Activated naive CD4-positive, alpha-beta T cell treated with anti-CD3 and anti-CD28 coated beads for 36 hours (primary cell): ENCODE data around the gene POLA2. TPM values are rescaled to one million over a fixed set of nuclear protein-coding genes. Genes with fewer than 3 reads are reported as not detected.

ENCODE experiments used
- CTCF ChIA-PET: fragments of 350-600 bp; sonication (Branson Sonifier 250); formaldehyde crosslinking; loops from one replicate; lab custom pipeline; 2021; ENCODE audit warnings: antibody characterized with exemption; lab: Charles Lee
- DNase-seq: peaks from one replicate; pipeline ENCODE4 v3.0.0-alpha.2; 2020
- H3K27ac Mint-ChIP-seq: one replicate; pipeline ENCODE4 v1.8.0; 2021; ENCODE audit warnings: mild to moderate bottlenecking, mixed read lengths
- H3K27me3 Mint-ChIP-seq: one replicate; pipeline ENCODE4 v1.8.0; 2021; ENCODE audit warnings: low read depth, mixed read lengths
- H3K36me3 Mint-ChIP-seq: one replicate; pipeline ENCODE4 v1.8.0; 2021; ENCODE audit warnings: low read depth, mixed read lengths
- H3K4me1 Mint-ChIP-seq: one replicate; pipeline ENCODE4 v1.8.0; 2021; ENCODE audit warnings: low read depth, mixed read lengths
- H3K4me3 Mint-ChIP-seq: one replicate; pipeline ENCODE4 v1.8.0; 2021; ENCODE audit warnings: mild to moderate bottlenecking, moderate library complexity, mixed read lengths
- H3K9me3 Mint-ChIP-seq: one replicate; pipeline ENCODE4 v1.8.0; 2021; ENCODE audit warnings: mixed read lengths
- intact Hi-C: fragments of 100-400 bp; cut with micrococcal nuclease; formaldehyde crosslinking; loops from one replicate; pipeline ENCODE4 v1.15.1; 2023
- total RNA-seq, 2 experiments: library from RNA; stranded (reverse); gene quantifications; one replicate each; pipeline ENCODE4 v1.2.3, GENCODE V29; 2021

The POLA2 gene
- total RNA-seq, 2 experiments from 2014 or later, result 65.1 to 67.0 TPM

DNA sequence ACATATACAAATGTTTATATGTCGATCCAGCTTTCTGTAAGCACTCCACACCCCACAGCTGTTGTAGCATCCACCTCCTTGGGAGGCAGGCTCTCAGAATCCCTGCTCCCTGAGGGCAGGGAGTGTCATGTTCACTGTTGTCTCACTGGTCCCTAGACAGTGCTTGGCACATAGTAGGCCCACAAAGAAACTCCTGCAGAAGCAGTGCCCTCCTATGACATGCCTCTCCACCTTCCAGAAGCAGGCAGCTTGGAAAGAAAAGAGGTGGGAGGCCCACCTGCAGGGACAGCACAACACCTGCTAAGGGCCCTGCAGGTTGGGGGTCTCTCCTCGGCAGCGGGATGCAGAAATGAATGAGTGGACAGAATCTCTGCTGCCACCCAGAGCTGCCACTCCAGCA is 41.8 kb downstream of the POLA2 start:
- H3K36me3 Mint-ChIP-seq, result peaks cover 13% of the 10 kb centered on the region
- intact Hi-C loops, result no loop called here
- H3K27me3 Mint-ChIP-seq, result no peaks in the 10 kb centered on the region
- CTCF ChIA-PET, result no interaction called here
- H3K27ac Mint-ChIP-seq, result no peak overlapping the region
- no peaks in the 10 kb centered on the region for H3K4me1 Mint-ChIP-seq
- H3K4me3 Mint-ChIP-seq, result no peak overlapping the region
- DNase-seq, result no peak
- no peaks in the 10 kb centered on the region for H3K9me3 Mint-ChIP-seq

DNA sequence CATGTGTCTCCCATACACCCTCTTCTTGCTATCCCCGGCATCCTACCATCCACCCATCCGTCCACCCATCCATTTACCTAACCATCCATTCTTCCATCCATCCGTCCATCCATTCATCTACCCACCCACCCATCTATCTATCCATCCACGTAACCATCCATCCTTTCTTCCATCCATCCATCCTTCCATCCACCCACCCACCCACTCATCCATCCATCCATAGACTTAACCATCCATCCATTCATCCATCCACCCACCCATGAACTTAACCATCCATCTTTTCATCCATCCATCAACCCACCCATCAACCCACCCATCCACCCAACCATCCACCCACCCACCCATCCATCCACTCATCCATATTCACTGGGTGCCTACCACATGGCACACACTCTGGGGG is 42.3 kb downstream of the POLA2 start:
- Mint-ChIP-seq H3K4me3 (no peak overlapping the region), H3K4me1 (no peaks in the 10 kb centered on the region), H3K36me3 (peaks cover 13% of the 10 kb centered on the region), H3K9me3 (no peaks in the 10 kb centered on the region), H3K27me3 (no peaks in the 10 kb centered on the region), H3K27ac (no peak overlapping the region)
- CTCF ChIA-PET, result no interaction called here
- no peak for DNase-seq
- intact Hi-C loops, result no loop called here

DNA sequence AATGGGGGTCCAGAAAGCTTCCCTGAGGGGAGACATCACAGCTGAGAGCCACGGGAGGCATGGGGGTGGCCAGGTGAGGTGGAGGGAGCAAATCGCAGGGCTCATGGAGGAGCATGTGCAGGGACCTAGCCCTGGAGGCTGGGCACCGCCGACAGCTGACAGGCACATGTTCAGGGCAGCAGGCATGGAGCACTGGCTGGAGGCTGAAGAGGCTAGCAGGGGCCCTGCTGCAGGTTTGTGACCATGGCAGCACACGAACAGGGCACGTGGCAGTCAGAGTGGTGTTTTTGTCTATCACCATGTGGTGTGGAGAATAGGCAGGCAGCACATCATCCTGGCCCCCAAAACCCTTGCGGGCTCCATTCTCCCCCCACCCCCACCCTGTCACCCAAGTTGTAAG is 42.9 kb downstream of the POLA2 start:
- H3K27ac Mint-ChIP-seq, result no peak overlapping the region
- CTCF ChIA-PET, result interaction anchor here (0.6 to 1.0 kb wide), 2 partner anchors 11 to 26 kb away, joined by 4 read pairs; no protein-coding TSS in a partner anchor
- H3K4me1 Mint-ChIP-seq, result no peaks in the 10 kb centered on the region
- no peak for DNase-seq
- intact Hi-C loops, result no loop called here
- no peak overlapping the region for H3K4me3 Mint-ChIP-seq
- H3K36me3 Mint-ChIP-seq, result peaks cover 13% of the 10 kb centered on the region
- no peaks in the 10 kb centered on the region for H3K9me3 Mint-ChIP-seq
- no peaks in the 10 kb centered on the region for H3K27me3 Mint-ChIP-seq

DNA sequence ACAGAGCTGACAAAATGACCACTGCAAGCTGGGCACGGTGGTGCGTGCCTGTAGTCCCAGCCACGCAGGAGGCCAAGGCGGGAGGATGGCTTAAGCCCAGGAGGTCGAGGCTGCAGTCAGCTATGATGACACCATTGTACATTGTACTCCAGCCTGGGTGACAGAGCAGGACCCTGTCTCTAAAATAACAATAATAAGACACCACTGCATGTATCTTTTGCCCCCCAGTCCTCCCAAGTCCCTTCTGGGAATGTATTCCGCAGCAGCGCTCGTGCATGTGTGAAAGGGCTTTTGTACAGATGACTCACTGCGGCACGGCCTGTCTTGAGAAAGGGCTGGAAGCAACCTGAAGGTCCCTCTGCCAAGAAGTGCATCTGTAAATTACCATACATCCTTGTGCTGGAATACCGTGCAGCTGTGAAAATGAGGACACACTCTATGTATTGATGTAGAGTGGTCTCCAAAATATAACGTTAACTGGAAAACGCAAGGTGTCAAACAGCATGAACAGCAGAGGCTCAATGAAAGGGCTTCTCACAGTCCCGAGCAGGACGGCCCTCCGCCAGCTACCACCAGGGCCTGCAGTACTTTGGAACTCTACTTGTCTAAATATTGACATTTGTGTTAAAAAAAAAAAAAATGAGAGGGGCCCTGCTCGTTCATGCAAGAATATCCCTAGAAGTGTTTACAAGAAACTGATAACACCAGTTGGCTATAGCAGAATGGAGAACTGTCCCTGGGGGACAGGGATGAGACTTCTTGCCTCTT is 43.9 kb downstream of the POLA2 start:
- no peak for DNase-seq
- no peak overlapping the region for H3K4me3 Mint-ChIP-seq
- no peak overlapping the region for H3K27ac Mint-ChIP-seq
- intact Hi-C loops, result no loop called here
- H3K36me3 Mint-ChIP-seq, result peaks cover 13% of the 10 kb centered on the region
- CTCF ChIA-PET, result interaction anchor here (0.6 to 1.0 kb wide), 3 partner anchors 10 to 58 kb away, joined by 4 to 6 read pairs (median 4); no protein-coding TSS in a partner anchor
- no peaks in the 10 kb centered on the region for H3K4me1 Mint-ChIP-seq
- H3K27me3 Mint-ChIP-seq, result no peaks in the 10 kb centered on the region
- H3K9me3 Mint-ChIP-seq, result no peaks in the 10 kb centered on the region

DNA sequence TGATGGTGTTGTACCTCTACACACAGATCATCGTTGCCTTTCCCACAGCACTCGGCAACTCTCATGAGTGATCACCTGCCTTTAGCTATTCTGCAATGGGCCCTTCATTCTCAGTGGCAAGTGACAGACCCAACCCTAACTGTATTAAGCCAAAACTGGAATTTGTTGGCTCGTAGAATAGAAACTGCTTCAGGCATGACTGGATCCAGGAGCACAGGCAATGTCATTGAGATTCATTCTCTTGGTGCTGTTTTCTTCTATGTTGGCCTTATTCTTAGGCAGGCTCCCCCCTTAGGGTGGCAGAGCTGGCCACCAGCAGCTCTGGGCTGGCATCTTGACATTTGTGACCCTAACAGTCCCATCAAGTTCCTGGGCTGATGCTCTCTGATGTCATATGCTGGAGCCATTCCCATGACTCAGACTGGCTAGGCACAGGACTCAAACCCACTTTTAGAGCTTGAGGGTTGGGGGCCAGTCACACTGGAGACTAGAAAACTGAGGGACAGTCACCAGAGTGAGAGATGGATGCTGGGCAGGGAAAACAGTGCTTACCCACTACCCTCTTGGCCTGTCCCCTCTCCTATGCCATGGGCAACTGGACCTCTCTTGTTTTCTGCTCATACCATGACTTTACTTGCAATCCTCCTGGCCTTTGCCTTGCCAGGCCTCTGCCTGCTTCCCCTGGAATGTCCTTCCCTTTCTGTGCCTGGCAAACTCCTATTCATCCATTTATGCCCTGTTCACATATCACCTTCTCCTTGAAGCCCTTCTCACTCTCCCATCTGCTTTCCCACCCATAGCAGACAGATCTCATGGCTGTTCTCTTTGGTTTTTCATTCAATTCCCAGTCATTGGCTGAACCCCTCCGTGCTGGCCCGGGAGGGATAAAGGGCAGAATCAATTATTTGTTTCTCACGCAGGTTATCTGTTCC is 45.8 kb downstream of the POLA2 start:
- intact Hi-C loops, result no loop called here
- Mint-ChIP-seq H3K27ac (no peak overlapping the region), H3K36me3 (peaks cover 10% of the 10 kb centered on the region), H3K4me3 (no peak overlapping the region), H3K27me3 (no peaks in the 10 kb centered on the region), H3K4me1 (no peaks in the 10 kb centered on the region), H3K9me3 (no peaks in the 10 kb centered on the region)
- CTCF ChIA-PET, result interaction anchor here (0.6 to 1.4 kb wide), 3 partner anchors 8 to 82 kb away, joined by 3 to 4 read pairs (median 3); no protein-coding TSS in a partner anchor
- no peak for DNase-seq

DNA sequence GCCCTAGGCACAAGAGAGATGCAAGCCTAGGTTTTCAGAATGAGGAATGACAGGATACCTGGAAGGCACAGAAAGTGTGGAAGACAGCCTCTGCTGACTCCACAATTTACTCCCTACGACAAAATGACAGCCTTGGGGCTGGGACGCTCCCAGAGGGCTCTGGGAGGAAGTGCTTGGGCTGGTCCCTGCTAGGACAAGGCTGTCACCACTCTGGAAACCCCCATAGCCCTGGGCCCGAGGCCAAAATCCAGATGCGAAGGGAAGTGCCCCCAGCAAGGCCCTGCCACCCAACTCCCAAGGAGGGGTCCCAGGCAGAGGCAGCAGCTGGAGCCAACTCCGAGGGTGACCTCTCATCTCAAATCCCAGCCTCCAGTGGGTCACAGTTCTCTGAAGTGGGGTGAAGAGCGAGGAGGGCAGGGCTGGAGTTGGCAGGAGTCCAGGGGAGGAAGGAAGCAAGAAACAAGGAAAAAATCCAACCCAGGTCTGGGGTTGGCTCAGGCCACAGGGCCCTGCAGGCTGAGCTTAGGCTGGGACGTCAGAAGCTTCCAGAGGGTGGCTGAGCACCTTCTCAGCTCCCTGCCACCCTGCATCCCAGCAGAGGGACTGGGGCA is 46.6 kb downstream of the POLA2 start:
- Mint-ChIP-seq H3K27ac (no peak overlapping the region), H3K4me3 (no peak overlapping the region)

DNA sequence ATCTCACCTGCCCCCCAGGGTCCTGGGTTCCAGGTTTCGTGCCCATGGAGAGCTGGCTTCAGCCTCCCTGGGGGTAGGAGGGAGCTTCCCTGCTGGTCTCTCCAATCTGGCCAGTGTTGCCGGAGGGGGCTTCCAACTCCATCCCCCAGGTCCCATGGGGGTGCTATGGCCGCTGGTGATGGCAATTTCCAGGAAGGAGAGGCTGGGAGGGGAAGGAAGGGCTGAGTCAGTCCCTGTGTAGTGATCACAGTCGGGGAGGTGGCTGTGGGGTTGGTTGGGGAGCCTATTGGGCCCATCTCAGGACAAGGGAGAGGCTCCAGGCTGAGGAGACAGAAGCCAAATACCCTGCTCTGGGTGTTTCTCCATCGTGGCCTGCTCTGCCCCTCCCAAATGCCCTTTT is 47.2 kb downstream of the POLA2 start:
- Mint-ChIP-seq H3K36me3 (peaks cover 6% of the 10 kb centered on the region), H3K27ac (no peak overlapping the region), H3K9me3 (no peaks in the 10 kb centered on the region), H3K27me3 (peaks cover 2% of the 10 kb centered on the region), H3K4me1 (no peaks in the 10 kb centered on the region), H3K4me3 (no peak overlapping the region)
- intact Hi-C loops, result no loop called here
- DNase-seq, result no peak
- CTCF ChIA-PET, result interaction anchor here (0.9 kb wide), 1 partner anchor 21 kb away, joined by 3 read pairs; no protein-coding TSS in a partner anchor

More for the DNA sequence above, 46.6 kb downstream of the POLA2 start:
- Mint-ChIP-seq H3K9me3 (no peaks in the 10 kb centered on the region), H3K27me3 (no peaks in the 10 kb centered on the region), H3K4me1 (no peaks in the 10 kb centered on the region), H3K36me3 (peaks cover 8% of the 10 kb centered on the region)
- intact Hi-C loops, result no loop called here
- CTCF ChIA-PET, result no interaction called here
- DNase-seq, result no peak

DNA sequence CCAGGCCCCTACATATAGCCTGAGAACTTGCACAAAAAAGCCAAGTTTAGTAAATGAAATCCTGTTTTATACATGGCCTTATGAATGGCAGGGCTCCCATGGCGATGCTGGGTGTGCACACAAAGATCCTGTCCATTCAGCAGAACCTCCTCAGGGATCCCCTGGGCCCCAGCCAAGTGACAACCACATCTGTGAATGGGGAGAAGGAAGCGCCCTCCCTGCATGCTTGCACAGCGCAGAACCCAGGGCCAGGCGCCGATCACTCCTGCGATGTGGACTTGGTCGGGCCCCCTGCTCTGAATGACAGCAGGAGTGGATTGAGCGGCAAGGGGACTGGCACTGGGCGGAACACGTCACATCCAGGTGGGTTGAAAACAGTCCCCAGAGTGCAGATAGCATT is 48.5 kb downstream of the POLA2 start:
- no peak for DNase-seq
- Mint-ChIP-seq H3K9me3 (no peaks in the 10 kb centered on the region), H3K4me3 (no peak overlapping the region), H3K4me1 (peaks cover 3% of the 10 kb centered on the region), H3K27ac (no peak overlapping the region), H3K27me3 (peaks cover 5% of the 10 kb centered on the region), H3K36me3 (no peaks in the 10 kb centered on the region)
- CTCF ChIA-PET, result interaction anchor here (0.6 to 1.2 kb wide), 2 partner anchors 19 to 51 kb away, joined by 3 to 4 read pairs; no protein-coding TSS in a partner anchor
- intact Hi-C loops, result no loop called here

DNA sequence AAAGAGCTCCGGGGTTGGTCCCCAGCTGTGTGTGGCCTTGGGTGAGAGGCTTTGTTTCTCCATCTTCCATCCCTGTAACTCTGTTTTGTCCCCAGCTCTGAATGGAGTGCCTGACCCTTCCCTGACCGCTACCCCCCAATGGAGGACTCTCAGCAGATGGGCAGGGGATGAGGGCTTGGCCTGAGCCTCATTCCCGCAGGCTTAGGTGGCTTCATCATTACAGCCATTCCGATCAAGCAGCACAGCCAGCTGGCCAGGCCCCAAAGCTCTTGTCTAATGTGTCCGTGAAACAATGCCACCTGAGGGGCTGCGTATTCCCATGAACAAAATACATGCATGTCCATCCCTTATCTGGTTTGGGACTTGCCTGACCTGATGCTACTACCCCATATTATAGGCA is 49.0 kb downstream of the POLA2 start:
- H3K27me3 Mint-ChIP-seq, result peaks cover 5% of the 10 kb centered on the region
- CTCF ChIA-PET, result interaction anchor here (0.6 to 1.4 kb wide), 3 partner anchors 19 to 85 kb away, joined by 3 to 6 read pairs (median 4); no protein-coding TSS in a partner anchor
- intact Hi-C loops, result no loop called here
- no peaks in the 10 kb centered on the region for H3K36me3 Mint-ChIP-seq
- H3K4me3 Mint-ChIP-seq, result no peak overlapping the region
- no peak for DNase-seq
- no peaks in the 10 kb centered on the region for H3K9me3 Mint-ChIP-seq
- H3K4me1 Mint-ChIP-seq, result peaks cover 3% of the 10 kb centered on the region
- no peak overlapping the region for H3K27ac Mint-ChIP-seq

DNA sequence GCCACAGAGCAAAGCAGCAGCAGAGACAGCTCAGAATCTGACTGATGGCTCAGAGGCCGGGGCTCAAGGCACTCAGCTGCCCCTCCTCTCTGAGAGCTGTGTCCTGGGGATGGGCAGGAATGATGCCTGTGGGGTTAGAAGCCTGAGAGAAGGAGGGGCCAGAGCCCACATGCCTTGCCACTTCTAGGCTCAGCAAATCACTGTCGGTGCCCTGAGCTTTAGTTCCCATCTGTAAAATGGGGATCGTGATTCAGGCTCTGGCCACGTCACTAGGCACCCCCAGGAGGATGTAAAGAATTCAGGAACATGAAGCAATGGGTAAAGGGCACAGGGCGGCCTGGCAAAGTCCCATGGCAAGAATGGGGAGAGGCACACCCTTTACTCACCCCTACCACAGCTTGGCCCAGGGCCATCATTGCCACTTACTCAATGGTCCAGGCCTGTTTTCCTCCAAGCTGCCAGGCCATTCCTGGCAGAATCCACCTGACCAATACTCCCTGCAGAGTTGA is 49.5 kb downstream of the POLA2 start:
- H3K36me3 Mint-ChIP-seq, result no peaks in the 10 kb centered on the region
- peaks cover 5% of the 10 kb centered on the region for H3K4me1 Mint-ChIP-seq
- H3K27ac Mint-ChIP-seq, result no peak overlapping the region
- CTCF ChIA-PET, result interaction anchor here (0.6 to 1.4 kb wide), 3 partner anchors 18 to 85 kb away, joined by 3 to 6 read pairs (median 4); no protein-coding TSS in a partner anchor
- no peak for DNase-seq
- no peak overlapping the region for H3K4me3 Mint-ChIP-seq
- H3K9me3 Mint-ChIP-seq, result no peaks in the 10 kb centered on the region
- H3K27me3 Mint-ChIP-seq, result peaks cover 5% of the 10 kb centered on the region
- intact Hi-C loops, result no loop called here

DNA sequence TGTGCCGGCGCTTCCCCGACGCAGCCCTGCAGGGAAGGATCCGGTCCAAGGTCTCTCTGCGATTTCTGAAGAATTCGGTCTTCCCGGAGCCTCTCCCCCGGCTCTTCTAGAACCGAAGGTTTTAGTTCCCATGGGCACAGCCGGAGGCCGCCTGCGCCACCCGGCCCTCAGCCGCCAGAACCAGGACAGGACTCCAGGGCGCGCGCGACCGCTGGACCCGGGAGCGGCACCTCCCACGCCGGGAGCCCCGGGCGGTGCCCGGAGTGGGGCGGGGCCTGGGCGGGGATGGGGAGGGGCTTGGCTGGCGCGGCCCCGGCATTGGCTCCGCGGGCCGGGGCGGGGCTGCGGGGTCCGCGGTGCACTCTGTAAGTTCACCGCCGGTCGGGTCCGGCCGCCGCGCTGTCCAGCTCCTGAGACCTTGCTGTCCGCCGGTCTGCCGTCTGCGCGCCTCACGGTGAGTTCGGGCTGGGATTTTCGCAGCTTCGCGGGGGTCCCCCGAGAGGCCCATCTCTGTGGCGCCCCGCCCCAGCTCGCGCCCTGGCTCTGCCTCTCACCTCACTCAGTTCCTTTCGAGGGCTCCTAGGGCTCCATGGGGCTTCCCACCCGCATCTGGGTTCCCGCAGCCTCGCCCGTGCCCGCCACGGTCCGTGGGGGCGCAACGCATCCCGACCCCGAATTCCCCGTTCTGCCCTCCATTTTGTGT is 52.9 kb downstream of the POLA2 start, which contains the start of gene CDC42EP2:
Gene CDC42EP2 (plus strand): TSS at position 366 of the 703 bp plus-strand sequence. CDS start 6,033 bp downstream, outside the sequence.
- DNase-seq, result peak; percentile 72
- Mint-ChIP-seq H3K4me1 (peaks cover 5% of the 10 kb centered on the region), H3K4me3 (peak within 1 kb of the TSS; percentile 74), H3K27me3 (peaks cover 8% of the 10 kb centered on the region), H3K36me3 (no peaks in the 10 kb centered on the region), H3K9me3 (no peaks in the 10 kb centered on the region), H3K27ac (no peak within 1 kb of the TSS)
- intact Hi-C loops, result loop anchor here (1.0 to 2.0 kb wide), 5 partner anchors 16 to 467 kb away; no protein-coding TSS in a partner anchor
- CTCF ChIA-PET, result interaction anchor here (0.6 to 6.4 kb wide), 32 partner anchors 8 to 350 kb away, joined by 3 to 161 read pairs (median 4); partner anchors contain the start of genes DPF2, POLA2, TIGD3 and TM7SF2
